K562 (cell line): ENCODE data around the gene CUX1. TPM values are rescaled to one million over a fixed set of nuclear protein-coding genes. Genes with fewer than 3 reads are reported as not detected.
A peak's percentile ranks its signal among the peaks of the same experiment; 100 is the strongest.

Experiments used
- ARID2 ChIP-seq: fragments of 450-650 bp; IDR thresholded peaks from 2 replicates; pipeline ENCODE4 v1.6.1; 2017; ENCODE audit warnings: antibody characterized with exemption, mild to moderate bottlenecking
- BHLHE40 ChIP-seq: IDR thresholded peaks from 2 replicates; pipeline ENCODE4 v1.6.1; 2011; ENCODE audit warnings: low read length, improper control_type of control experiment
- ESRRB ChIP-seq: fragments of 250-450 bp; sonication (Bioruptor Pico); IDR thresholded peaks from 2 replicates; pipeline ENCODE4 v1.5.0; 2020; ENCODE audit warnings: mild to moderate bottlenecking, moderate library complexity, borderline replicate concordance
- ETV5 ChIP-seq: sonication (generic); formaldehyde crosslinking; IDR thresholded peaks from 2 replicates; pipeline ENCODE4 v1.4.0; 2020; ENCODE audit warnings: low read depth, mild to moderate bottlenecking, missing genetic modification reagents
- FOXP1 ChIP-seq: sonication (generic); formaldehyde crosslinking; IDR thresholded peaks from 2 replicates; pipeline ENCODE4 v1.8.0; 2022; ENCODE audit warnings: mild to moderate bottlenecking, missing genetic modification reagents
- HEY1 ChIP-seq: fragments of 250-450 bp; sonication (Bioruptor Pico); IDR thresholded peaks from 2 replicates; pipeline ENCODE4 v1.5.0; 2020; ENCODE audit warnings: mild to moderate bottlenecking, moderate library complexity, borderline replicate concordance
- ILK ChIP-seq: fragments of 450-650 bp; IDR thresholded peaks from 2 replicates; pipeline ENCODE4 v1.6.1; 2016; ENCODE audit warnings: missing genetic modification characterization, low read depth, mild to moderate bottlenecking, missing compliant biosample characterization, moderate library complexity, borderline replicate concordance
- KLF16 ChIP-seq: IDR thresholded peaks from 2 replicates; pipeline ENCODE4 v1.6.1; 2016; ENCODE audit warnings: antibody characterized with exemption
- MAFG ChIP-seq: fragments of 450-650 bp; conservative IDR thresholded peaks from 2 replicates; pipeline ENCODE4 v1.6.1; 2016; ENCODE audit warnings: missing genetic modification characterization, missing compliant biosample characterization
- NR3C1 ChIP-seq: sonication (generic); formaldehyde crosslinking; IDR thresholded peaks from 2 replicates; pipeline ENCODE4 v1.8.1; 2022; ENCODE audit warnings: missing genetic modification reagents
- RB1 ChIP-seq: fragments of 450-650 bp; IDR thresholded peaks from 2 replicates; pipeline ENCODE4 v1.6.1; 2017; ENCODE audit warnings: low read depth, mild to moderate bottlenecking
- SMAD4 ChIP-seq: fragments of 250-450 bp; sonication (Bioruptor Pico); conservative IDR thresholded peaks from 2 replicates; pipeline ENCODE4 v1.8.0; 2021; ENCODE audit warnings: inconsistent platforms, mild to moderate bottlenecking, moderate library complexity
- XRCC3 ChIP-seq: fragments of 450-650 bp; IDR thresholded peaks from 2 replicates; pipeline ENCODE4 v1.6.1; 2017; ENCODE audit warnings: mild to moderate bottlenecking, moderate library complexity
- ZNF140 ChIP-seq: fragments of 250-450 bp; sonication (Bioruptor Pico); IDR thresholded peaks from 2 replicates; pipeline ENCODE4 v1.8.0; 2021; ENCODE audit warnings: moderate library complexity, mild to moderate bottlenecking, inconsistent platforms
- ZNF24 ChIP-seq: fragments of 450-650 bp; IDR thresholded peaks from 2 replicates; pipeline ENCODE4 v1.6.1; 2016
- ZNF780A ChIP-seq: fragments of 250-450 bp; sonication (Bioruptor Pico); IDR thresholded peaks from 2 replicates; pipeline ENCODE4 v1.5.0; 2021; ENCODE audit warnings: mild to moderate bottlenecking
- polyA plus RNA-seq, 8 experiments: library from polyadenylated mRNA; depleted of rRNA in 4 of 8; stranded (reverse) in 5 of 8; unstranded in 3 of 8; fragments of >200 nt; fragmentation: Nextera tagmentation in 2 of 8; fragmentation: Illumina TruSeq in 1 of 8; extraction: Ambion mirVana in 2 of 8; extraction: Trizol in 1 of 8; gene quantifications; 2 replicates each; pipeline versions ENCODE4 v1.2.1 to v1.2.3, GENCODE V29; 2011 to 2014; ENCODE audit warnings: inconsistent platforms in 1 of 8, missing spikeins in 1 of 8
- total RNA-seq, 7 experiments: library from RNA; depleted of rRNA in 6 of 7; stranded (reverse); fragments of >200 nt in 6 of 7; fragmentation: Illumina TruSeq in 2 of 7; extraction: Trizol in 2 of 7; gene quantifications; 2 replicates each; pipeline versions ENCODE4 v1.2.1 to v1.2.3, GENCODE V29; 2011 to 2021; ENCODE audit warnings: low replicate concordance in 1 of 7
- TF ChIP-seq, protein P1 (sequence below): fragments of 250-450 bp; sonication (Bioruptor Pico); IDR thresholded peaks from 2 replicates; pipeline ENCODE4 v1.4.0; 2020
- TF ChIP-seq, protein P2 (sequence below): fragments of 250-450 bp; sonication (Bioruptor Pico); IDR thresholded peaks from 2 replicates; pipeline ENCODE4 v1.4.0; 2020; ENCODE audit warnings: mild to moderate bottlenecking
- TF ChIP-seq, protein P3 (sequence below): sonication (generic); formaldehyde crosslinking; IDR thresholded peaks from 2 replicates; pipeline ENCODE4 v1.8.0; 2022; ENCODE audit warnings: missing genetic modification reagents, mild to moderate bottlenecking, moderate library complexity, borderline replicate concordance
- TF ChIP-seq, protein P4 (sequence below): fragments of 450-650 bp; formaldehyde crosslinking; IDR thresholded peaks from 2 replicates; pipeline ENCODE4 v1.4.0; 2022; ENCODE audit warnings: missing genetic modification characterization

Gene CUX1
- total and polyA plus RNA-seq, 9 of the 15 experiments (the other 6 are each of a cell fraction or from before 2014, with no cell fraction given) = 3.6 to 55.3 (median 25.2) TPM

DNA sequence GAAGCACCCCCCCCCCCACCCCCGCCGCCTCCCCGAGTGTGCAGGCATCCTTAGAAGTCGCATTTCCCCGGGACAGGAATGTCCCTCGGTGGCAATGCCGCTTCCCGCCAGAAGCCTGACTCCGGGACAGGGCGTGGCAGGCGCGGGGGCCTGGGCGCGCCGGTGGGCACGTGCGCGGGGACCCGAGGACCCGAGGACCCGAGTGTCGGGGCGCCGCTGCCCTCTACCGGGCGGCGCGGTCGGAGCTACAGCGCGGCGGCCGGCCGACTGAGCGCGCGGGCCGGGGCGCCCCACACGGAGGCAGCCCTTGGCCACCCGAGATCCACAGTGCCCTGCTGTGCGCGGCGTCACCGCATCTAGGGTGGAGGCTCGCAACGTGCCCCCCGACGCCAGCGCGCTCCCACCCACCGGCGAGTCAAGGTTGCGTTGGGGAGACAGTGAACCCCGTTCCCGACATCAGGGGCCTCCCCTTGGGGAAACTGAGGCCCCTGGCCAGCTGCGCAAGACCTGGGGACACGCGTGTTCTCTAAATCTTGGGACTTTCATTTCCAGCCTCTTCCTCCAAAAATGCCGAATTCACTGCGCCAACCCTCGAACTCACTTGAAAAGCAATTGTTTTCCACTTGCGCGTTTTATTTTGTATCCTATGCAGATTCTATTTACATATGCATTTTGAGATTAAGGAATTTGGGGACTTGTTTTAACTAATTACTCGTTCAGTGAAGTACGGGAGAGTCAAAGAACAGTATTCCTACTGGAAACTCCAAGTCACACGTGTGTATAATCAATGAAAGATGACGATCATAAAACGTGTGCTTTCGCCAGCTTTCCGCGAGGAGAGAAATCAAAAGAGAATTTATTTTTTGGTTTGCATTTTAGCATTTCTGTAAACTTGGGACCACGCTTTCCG, 3.1 kb upstream of the CUX1 start (continued):
- TF ChIP-seq, protein P1, sequence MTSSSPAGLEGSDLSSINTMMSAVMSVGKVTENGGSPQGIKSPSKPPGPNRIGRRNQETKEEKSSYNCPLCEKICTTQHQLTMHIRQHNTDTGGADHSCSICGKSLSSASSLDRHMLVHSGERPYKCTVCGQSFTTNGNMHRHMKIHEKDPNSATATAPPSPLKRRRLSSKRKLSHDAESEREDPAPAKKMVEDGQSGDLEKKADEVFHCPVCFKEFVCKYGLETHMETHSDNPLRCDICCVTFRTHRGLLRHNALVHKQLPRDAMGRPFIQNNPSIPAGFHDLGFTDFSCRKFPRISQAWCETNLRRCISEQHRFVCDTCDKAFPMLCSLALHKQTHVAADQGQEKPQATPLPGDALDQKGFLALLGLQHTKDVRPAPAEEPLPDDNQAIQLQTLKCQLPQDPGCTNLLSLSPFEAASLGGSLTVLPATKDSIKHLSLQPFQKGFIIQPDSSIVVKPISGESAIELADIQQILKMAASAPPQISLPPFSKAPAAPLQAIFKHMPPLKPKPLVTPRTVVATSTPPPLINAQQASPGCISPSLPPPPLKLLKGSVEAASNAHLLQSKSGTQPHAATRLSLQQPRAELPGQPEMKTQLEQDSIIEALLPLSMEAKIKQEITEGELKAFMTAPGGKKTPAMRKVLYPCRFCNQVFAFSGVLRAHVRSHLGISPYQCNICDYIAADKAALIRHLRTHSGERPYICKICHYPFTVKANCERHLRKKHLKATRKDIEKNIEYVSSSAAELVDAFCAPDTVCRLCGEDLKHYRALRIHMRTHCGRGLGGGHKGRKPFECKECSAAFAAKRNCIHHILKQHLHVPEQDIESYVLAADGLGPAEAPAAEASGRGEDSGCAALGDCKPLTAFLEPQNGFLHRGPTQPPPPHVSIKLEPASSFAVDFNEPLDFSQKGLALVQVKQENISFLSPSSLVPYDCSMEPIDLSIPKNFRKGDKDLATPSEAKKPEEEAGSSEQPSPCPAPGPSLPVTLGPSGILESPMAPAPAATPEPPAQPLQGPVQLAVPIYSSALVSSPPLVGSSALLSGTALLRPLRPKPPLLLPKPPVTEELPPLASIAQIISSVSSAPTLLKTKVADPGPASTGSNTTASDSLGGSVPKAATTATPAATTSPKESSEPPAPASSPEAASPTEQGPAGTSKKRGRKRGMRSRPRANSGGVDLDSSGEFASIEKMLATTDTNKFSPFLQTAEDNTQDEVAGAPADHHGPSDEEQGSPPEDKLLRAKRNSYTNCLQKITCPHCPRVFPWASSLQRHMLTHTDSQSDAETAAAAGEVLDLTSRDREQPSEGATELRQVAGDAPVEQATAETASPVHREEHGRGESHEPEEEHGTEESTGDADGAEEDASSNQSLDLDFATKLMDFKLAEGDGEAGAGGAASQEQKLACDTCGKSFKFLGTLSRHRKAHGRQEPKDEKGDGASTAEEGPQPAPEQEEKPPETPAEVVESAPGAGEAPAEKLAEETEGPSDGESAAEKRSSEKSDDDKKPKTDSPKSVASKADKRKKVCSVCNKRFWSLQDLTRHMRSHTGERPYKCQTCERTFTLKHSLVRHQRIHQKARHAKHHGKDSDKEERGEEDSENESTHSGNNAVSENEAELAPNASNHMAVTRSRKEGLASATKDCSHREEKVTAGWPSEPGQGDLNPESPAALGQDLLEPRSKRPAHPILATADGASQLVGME (CRISPR knock-in tag) = no peak
- TF ChIP-seq HEY1 = no peak
- TF ChIP-seq RB1 = peak; percentile 97
- no peak for TF ChIP-seq ILK
- no peak for TF ChIP-seq FOXP1 (CRISPR knock-in tag)
- no peak for TF ChIP-seq ESRRB (CRISPR knock-in tag)
- TF ChIP-seq ARID2 = no peak
- TF ChIP-seq ZNF780A (CRISPR knock-in tag) = no peak
- TF ChIP-seq, protein P2, sequence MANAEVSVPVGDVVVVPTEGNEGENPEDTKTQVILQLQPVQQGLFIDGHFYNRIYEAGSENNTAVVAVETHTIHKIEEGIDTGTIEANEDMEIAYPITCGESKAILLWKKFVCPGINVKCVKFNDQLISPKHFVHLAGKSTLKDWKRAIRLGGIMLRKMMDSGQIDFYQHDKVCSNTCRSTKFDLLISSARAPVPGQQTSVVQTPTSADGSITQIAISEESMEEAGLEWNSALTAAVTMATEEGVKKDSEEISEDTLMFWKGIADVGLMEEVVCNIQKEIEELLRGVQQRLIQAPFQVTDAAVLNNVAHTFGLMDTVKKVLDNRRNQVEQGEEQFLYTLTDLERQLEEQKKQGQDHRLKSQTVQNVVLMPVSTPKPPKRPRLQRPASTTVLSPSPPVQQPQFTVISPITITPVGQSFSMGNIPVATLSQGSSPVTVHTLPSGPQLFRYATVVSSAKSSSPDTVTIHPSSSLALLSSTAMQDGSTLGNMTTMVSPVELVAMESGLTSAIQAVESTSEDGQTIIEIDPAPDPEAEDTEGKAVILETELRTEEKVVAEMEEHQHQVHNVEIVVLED = no peak
- TF ChIP-seq, protein P3, sequence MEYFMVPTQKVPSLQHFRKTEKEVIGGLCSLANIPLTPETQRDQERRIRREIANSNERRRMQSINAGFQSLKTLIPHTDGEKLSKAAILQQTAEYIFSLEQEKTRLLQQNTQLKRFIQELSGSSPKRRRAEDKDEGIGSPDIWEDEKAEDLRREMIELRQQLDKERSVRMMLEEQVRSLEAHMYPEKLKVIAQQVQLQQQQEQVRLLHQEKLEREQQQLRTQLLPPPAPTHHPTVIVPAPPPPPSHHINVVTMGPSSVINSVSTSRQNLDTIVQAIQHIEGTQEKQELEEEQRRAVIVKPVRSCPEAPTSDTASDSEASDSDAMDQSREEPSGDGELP (CRISPR knock-in tag) = no peak; the same call in none of the 2 replicates
- peak; percentile 86 for TF ChIP-seq SMAD4 (CRISPR knock-in tag)
- TF ChIP-seq XRCC3 = no peak
- TF ChIP-seq KLF16 = no peak
- TF ChIP-seq ETV5 (CRISPR knock-in tag) = no peak
- TF ChIP-seq, protein P4, sequence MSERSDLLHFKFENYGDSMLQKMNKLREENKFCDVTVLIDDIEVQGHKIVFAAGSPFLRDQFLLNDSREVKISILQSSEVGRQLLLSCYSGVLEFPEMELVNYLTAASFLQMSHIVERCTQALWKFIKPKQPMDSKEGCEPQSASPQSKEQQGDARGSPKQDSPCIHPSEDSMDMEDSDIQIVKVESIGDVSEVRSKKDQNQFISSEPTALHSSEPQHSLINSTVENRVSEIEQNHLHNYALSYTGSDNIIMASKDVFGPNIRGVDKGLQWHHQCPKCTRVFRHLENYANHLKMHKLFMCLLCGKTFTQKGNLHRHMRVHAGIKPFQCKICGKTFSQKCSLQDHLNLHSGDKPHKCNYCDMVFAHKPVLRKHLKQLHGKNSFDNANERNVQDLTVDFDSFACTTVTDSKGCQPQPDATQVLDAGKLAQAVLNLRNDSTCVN = no peak
- TF ChIP-seq MAFG (tag) = no peak
- no peak for TF ChIP-seq NR3C1 (CRISPR knock-in tag)
- TF ChIP-seq BHLHE40 = peak; percentile 98
- TF ChIP-seq ZNF140 (CRISPR knock-in tag) = no peak
- peak; percentile 67 for TF ChIP-seq ZNF24
